GM10248 (cell line): ENCODE measurements around the gene TCF7L1.

Source experiments
- CTCF ChIA-PET: fragments of 300-600 bp; sonication (Branson Sonifier 250); formaldehyde crosslinking; extraction: SDS; loops from one replicate; lab custom pipeline; 2021; ENCODE audit warnings: antibody characterized with exemption; lab: Yijun Ruan, JAX
- POLR2A ChIA-PET: fragments of 350-650 bp; sonication (Branson Sonifier 250); formaldehyde crosslinking; extraction: SDS; loops from one replicate; lab custom pipeline; 2020; ENCODE audit warnings: antibody characterized with exemption; lab: Yijun Ruan, JAX
- DNase-seq: peaks from one replicate; pipeline ENCODE4 v3.0.0; 2012; ENCODE audit errors: extremely low spot score
- TF ChIP-seq, protein P1 (sequence below): IDR thresholded peaks from 2 replicates; pipeline ENCODE4 v1.5.1; 2012; ENCODE audit warnings: mild to moderate bottlenecking, low read depth; ENCODE audit errors: extremely low read depth, missing control alignments, control extremely low read depth

Gene TCF7L1, protein sequence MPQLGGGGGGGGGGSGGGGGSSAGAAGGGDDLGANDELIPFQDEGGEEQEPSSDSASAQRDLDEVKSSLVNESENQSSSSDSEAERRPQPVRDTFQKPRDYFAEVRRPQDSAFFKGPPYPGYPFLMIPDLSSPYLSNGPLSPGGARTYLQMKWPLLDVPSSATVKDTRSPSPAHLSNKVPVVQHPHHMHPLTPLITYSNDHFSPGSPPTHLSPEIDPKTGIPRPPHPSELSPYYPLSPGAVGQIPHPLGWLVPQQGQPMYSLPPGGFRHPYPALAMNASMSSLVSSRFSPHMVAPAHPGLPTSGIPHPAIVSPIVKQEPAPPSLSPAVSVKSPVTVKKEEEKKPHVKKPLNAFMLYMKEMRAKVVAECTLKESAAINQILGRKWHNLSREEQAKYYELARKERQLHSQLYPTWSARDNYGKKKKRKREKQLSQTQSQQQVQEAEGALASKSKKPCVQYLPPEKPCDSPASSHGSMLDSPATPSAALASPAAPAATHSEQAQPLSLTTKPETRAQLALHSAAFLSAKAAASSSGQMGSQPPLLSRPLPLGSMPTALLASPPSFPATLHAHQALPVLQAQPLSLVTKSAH

DNA sequence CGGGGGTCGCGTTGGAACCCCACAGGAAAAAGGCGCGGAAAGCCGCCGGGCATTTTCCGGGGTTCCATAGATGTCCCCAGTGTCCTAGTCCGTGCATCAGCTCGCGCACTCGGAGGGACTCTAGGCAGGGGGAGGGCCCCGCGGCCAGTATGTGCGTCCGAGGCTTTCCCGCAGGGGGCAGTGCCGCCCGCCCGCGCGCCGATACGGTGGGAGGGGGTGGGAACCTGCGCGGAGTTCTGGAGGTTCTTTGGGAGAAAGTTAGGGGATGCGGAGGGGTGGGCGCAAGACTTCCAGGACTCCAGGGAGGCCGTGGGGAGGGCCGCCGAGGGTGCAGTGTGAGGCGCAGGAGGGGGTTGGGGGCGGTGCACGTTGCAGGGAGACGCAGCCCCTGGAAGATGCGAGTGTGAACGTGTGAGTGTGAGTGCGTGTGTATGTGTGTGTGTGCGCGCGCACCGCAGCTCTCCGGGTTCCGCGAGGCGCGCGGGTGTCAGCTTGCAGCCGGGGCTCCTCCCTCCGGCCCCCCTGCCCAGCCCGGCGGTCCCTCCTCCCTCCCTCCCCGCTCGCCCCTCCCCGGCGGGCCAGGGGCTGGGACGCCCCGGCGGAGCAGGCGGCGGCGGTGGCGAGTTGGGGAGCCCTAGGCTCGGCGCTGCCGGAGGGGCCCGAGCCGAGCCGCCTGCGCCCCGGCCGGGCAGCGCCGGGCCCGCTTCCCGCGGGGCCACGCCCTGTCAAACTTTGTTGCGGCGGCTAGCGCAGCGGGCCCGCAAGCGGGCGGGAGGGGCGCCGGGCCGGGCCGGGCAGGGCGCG lies at the start of gene TCF7L1:
TCF7L1 (plus strand) TSS at position 559 of the 804 bp plus-strand sequence. CDS start 293 bp downstream, outside the sequence.
- ChIA-PET CTCF (no interaction called here), POLR2A (no interaction called here)
- TF ChIP-seq, protein P1, sequence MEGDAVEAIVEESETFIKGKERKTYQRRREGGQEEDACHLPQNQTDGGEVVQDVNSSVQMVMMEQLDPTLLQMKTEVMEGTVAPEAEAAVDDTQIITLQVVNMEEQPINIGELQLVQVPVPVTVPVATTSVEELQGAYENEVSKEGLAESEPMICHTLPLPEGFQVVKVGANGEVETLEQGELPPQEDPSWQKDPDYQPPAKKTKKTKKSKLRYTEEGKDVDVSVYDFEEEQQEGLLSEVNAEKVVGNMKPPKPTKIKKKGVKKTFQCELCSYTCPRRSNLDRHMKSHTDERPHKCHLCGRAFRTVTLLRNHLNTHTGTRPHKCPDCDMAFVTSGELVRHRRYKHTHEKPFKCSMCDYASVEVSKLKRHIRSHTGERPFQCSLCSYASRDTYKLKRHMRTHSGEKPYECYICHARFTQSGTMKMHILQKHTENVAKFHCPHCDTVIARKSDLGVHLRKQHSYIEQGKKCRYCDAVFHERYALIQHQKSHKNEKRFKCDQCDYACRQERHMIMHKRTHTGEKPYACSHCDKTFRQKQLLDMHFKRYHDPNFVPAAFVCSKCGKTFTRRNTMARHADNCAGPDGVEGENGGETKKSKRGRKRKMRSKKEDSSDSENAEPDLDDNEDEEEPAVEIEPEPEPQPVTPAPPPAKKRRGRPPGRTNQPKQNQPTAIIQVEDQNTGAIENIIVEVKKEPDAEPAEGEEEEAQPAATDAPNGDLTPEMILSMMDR, result peak; percentile 23
- DNase-seq, result peak; percentile 44

DNA sequence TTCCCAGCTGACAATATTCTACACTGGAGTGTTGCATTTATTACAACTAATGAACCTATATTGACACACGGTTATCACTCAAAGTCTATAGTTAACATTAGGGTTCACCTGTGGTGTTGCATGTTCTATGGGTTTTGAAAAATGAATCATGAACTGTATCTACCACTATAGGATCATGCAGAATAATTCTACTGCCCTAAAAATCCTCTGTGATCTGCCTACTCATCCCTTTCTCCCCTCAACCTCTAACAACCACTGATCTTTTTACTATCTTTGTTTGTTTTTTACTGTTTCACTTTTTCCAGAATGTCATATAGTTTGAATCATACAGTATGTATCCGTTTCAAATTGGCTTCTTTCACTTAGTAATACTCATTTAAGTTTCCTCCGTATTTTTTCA lies 47.6 kb upstream of the TCF7L1 start:
- TF ChIP-seq, protein P1, result no peak
- POLR2A ChIA-PET, result no interaction called here
- CTCF ChIA-PET, result interaction anchor here (0.7 to 1.2 kb wide), 2 partner anchors 9 to 19 kb away, joined by 3 read pairs; no protein-coding TSS in a partner anchor
- no peak for DNase-seq

DNA sequence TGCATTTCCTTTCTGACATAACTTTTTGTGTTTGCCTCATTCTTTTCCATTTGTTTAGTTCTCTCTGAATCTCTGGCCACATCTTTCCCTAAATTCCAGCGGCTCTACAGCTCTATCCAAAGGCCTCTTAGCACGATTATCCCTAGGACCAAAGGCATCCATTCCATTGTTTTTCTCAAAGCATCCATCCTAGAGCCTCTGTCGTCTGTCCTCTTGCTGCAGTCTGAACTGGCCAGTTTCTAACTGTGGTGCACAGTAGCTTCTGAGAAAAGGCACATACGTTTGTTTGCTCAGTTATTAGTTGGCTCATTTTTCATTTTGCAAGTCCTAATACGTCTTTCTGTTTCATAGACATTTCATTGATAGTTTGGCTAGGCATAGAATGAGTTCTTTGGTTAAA lies 45.7 kb upstream of the TCF7L1 start:
- CTCF ChIA-PET, result no interaction called here
- no peak for DNase-seq
- POLR2A ChIA-PET, result no interaction called here
- TF ChIP-seq, protein P1, result no peak

DNA sequence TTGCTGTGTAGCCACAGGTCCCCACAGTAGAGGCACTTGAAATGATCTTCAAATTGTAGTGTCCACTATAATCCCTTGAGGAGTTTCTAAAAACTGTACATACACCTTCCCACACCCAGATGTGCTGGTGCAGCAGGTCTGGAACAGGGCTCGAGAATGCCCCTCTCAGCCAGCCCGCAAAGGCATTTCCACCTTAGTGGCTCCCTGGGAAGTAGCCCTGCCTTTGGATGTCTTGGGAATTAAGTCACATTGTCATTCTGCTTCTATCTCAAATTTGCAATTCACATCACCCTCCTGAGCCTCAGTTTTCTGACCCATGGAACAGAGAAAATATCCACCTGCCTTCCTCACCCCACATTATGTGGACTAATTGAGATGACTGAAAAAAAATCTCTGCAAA lies 44.3 kb upstream of the TCF7L1 start:
- POLR2A ChIA-PET, result no interaction called here
- DNase-seq, result no peak
- TF ChIP-seq, protein P1, result no peak
- CTCF ChIA-PET, result no interaction called here

DNA sequence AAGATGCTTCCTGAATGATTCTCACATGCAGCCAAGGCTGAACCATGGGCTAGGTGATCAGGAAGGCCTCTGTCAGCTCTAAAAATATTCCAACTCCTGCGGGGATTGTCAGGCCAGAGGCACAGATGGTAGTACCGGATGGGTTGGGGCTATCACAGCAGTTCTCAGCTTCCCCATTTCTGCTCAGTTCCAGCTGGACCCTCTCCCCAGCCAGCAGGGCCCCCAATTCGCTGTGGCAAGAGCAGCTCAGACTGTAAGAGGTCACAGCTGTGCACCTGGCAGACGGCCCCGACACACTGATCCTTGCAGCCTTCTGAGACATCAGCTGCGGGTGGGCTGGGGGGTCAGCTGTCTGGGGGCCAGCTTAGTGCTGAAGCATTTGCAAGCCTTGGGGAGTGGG lies 43.6 kb upstream of the TCF7L1 start:
- TF ChIP-seq, protein P1, result no peak
- ChIA-PET CTCF (no interaction called here), POLR2A (no interaction called here)
- DNase-seq, result no peak

DNA sequence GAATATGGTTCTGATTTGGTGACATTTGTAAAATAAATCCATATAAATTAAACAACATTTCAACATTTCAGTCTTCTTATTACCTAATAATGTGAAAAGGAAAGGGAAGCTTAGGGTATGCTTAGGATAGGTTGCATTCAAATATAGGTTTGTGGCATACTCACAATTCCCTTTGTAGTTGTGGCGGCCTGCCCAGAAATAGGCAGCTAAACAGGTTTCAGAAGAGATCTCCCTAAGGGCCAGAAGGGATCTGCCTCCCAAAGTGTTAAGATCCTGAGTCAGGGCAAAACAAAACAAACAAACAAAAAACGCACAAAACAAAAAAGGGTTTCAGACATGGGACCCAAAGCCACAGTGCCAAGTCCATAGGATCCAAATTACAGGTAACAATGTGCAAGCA lies 41.4 kb upstream of the TCF7L1 start:
- TF ChIP-seq, protein P1, result no peak
- ChIA-PET POLR2A (no interaction called here), CTCF (no interaction called here)
- DNase-seq, result no peak
